ENCODE results near the gene ANKRD6.

The ANKRD6 gene

DNA sequence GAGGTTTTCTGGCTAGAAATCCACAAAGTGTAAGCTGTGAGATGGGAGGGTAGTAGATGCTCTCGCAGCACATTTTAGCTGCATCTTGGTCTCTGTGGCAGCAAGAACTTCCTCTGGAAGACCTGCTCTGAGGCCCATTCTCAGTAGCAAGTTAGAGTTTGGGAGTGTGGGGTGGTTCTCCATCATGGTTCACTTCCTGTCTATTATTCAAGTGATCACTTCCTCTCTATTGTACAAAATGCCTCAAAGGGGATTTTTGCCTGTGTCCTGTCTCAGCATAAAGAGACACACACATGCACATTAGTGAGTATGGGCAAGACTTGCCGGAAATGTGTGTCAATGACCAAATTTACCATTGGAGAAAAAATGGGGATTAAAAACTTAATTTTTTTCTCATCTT, 163.1 kb downstream of the ANKRD6 start:
- no peak overlapping the region for H3K4me3 ChIP-seq (ENCODE audit: control insufficient read depth, low read depth, low read length)
- TF ChIP-seq, protein P1, sequence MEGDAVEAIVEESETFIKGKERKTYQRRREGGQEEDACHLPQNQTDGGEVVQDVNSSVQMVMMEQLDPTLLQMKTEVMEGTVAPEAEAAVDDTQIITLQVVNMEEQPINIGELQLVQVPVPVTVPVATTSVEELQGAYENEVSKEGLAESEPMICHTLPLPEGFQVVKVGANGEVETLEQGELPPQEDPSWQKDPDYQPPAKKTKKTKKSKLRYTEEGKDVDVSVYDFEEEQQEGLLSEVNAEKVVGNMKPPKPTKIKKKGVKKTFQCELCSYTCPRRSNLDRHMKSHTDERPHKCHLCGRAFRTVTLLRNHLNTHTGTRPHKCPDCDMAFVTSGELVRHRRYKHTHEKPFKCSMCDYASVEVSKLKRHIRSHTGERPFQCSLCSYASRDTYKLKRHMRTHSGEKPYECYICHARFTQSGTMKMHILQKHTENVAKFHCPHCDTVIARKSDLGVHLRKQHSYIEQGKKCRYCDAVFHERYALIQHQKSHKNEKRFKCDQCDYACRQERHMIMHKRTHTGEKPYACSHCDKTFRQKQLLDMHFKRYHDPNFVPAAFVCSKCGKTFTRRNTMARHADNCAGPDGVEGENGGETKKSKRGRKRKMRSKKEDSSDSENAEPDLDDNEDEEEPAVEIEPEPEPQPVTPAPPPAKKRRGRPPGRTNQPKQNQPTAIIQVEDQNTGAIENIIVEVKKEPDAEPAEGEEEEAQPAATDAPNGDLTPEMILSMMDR (conservative IDR thresholded peaks at IDR 0.05; ENCODE audit: control insufficient read depth, insufficient read depth, low read depth, low read length): no peak
- DNase-seq (ENCODE audit: low read depth): no peak

DNA sequence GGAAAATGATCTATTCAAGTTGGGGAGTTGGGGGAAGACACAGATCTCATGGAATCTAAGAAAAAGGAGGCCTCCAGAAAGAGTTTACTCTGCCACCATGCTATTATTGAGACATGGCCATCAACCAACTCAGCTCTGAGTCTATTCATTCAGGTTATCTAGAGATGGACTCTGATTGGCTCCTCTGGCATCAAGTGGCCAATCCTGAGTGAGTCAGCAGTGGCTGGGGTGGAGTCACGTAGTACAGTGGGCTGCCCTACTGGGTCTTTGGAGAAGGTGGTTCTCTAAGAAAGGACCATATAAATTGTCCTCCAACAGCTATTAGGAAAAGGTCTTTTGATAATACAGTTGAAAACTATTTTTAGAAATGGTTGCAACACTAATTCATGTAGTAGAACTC, 163.5 kb downstream of the ANKRD6 start:
- no peak overlapping the region for H3K4me3 ChIP-seq (ENCODE audit: control insufficient read depth, low read depth, low read length)
- TF ChIP-seq, protein P1 (conservative IDR thresholded peaks at IDR 0.05; ENCODE audit: control insufficient read depth, insufficient read depth, low read depth, low read length): no peak
- peak; percentile 3 for DNase-seq (ENCODE audit: low read depth)

DNA sequence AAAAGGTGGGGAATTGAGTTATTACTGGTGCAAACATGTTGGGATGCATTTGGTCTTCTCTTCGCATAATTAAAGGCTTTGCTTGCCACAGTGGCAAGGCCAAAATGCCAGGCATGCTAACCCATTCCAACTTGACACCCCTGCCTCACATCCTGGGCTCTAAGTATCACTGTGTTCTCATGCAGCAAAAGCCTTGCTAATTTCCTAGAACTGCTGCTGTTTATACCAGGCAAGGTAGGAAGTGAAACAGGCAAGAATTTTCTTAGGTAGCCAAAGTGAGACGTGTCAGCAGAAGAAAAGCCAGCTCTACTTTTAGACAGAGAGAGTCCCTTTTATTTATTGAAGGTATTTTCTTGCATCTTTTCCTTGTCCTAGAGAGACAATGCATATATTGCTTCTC, 164.4 kb downstream of the ANKRD6 start:
- TF ChIP-seq, protein P1 (conservative IDR thresholded peaks at IDR 0.05; ENCODE audit: control insufficient read depth, insufficient read depth, low read depth, low read length): no peak
- DNase-seq (ENCODE audit: low read depth): no peak
- H3K4me3 ChIP-seq (ENCODE audit: control insufficient read depth, low read depth, low read length): no peak overlapping the region

DNA sequence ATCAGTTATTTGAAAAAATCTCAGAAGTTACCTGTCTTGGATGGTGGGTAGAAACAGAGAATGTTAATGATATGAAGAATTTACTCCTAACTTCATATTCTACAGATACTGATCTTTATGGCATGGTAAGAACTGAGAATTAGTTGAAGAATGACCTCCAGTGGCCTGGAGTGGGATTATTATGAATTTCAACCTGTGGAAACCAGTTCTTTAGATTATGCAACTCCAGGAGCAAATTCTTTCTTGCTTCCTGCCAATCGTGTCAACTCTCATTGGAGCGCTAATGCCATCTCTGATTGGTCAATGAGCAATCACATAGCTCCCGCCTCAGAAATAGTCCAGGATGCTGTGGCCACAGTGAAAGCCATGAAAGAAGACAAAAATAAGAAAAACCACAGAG, 165.0 kb downstream of the ANKRD6 start:
- TF ChIP-seq, protein P1 (conservative IDR thresholded peaks at IDR 0.05; ENCODE audit: control insufficient read depth, insufficient read depth, low read depth, low read length): no peak
- no peak overlapping the region for H3K4me3 ChIP-seq (ENCODE audit: control insufficient read depth, low read depth, low read length)
- peak; percentile 49 for DNase-seq (ENCODE audit: low read depth)

DNA sequence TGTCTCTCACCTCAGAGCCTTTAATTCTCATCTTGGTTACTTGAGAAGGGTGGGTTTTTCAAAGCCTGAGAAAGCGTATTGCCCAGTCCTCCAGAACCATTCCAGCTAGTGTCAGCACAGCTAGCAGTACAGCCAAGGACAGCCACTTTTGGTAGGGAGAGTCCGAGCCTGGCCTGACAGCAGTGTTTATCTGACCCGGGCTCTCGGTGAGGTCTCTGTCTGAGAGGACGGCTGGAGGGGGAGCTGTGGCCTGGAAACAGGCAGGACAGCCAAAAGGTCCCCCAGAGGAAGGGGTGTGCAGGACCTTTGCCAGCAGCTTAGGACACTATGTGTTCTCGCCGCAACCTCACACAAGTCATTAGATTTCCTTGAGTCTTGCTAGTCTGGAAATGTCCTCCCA, 166.8 kb downstream of the ANKRD6 start:
- TF ChIP-seq, protein P1 (conservative IDR thresholded peaks at IDR 0.05; ENCODE audit: control insufficient read depth, insufficient read depth, low read depth, low read length): no peak
- no peak overlapping the region for H3K4me3 ChIP-seq (ENCODE audit: control insufficient read depth, low read depth, low read length)

DNA sequence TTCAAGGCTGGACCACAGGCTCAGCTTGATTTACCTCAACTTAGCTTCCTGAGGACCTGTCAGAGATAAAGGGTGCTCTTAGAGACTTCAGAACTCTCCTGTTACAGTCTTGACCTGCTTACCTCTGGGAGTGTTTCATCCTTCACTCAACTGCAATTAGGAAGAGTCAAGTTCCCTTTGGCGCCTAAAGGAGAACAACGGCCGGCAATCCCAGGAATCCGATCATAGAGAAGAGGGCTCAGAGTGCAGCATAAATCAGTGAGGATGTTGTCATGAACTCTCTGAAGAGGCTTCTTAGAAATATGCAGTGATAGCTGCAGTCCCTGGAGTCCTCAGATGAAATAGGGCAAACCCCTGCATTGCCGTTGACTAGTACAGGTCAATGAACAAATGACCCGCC, 169.2 kb downstream of the ANKRD6 start:
- H3K4me3 ChIP-seq (ENCODE audit: control insufficient read depth, low read depth, low read length): no peak overlapping the region
- no peak for DNase-seq (ENCODE audit: low read depth)
- TF ChIP-seq, protein P1 (conservative IDR thresholded peaks at IDR 0.05; ENCODE audit: control insufficient read depth, insufficient read depth, low read depth, low read length): no peak

More for the DNA sequence above, 166.8 kb downstream of the ANKRD6 start:
- no peak for DNase-seq (ENCODE audit: low read depth)

DNA sequence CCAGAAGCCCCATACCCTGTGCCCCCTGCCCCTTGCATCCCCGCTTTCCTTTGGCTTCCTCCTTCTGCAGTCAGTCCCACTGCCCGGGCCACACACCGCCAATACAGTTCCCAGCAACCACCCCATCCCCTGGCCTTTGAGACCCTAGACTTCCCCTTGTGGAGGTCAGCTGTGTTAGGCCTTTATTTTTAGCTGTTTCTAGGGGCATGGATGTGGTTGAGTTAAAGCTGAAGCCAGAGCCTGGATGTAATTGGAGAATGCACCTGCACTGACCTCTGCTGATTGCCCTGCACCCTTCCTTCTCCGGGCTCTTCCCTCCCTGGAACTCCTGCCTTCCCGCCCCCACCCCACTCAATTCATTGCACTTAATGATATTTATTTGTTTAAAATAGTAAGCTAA, 171.7 kb downstream of the ANKRD6 start:
- TF ChIP-seq, protein P1 (conservative IDR thresholded peaks at IDR 0.05; ENCODE audit: control insufficient read depth, insufficient read depth, low read depth, low read length): no peak
- H3K4me3 ChIP-seq (ENCODE audit: control insufficient read depth, low read depth, low read length): no peak overlapping the region
- DNase-seq (ENCODE audit: low read depth): no peak
